Heart right ventricle (tissue), 16 donors: ENCODE data around the gene TAF8. TPM values are rescaled to one million over a fixed set of nuclear protein-coding genes. Genes with fewer than 3 reads are reported as not detected.

ENCODE experiments used
- ATAC-seq, 8 donors: fragments of 200-7000 bp; cut with Tn5 transposase; one replicate each; pipeline ENCODE4 v1.9.1; 2020; ENCODE audit warnings: mild to moderate bottlenecking in 8 of 8, moderate library complexity in 8 of 8, moderate number of reproducible peaks in 1 of 8
- DNase-seq, 2 donors: peaks; one replicate each; pipeline ENCODE4 v3.0.0-alpha.2; 2020
- H3K27ac ChIP-seq, 10 donors: fragments of 200-600 bp; sonication (generic) in 2 of 10; one replicate each; pipeline versions ENCODE4 v1.5.0 to v1.8.0; 2020 to 2022; ENCODE audit warnings: mild to moderate bottlenecking in 3 of 10
- H3K27me3 ChIP-seq, 7 donors: fragments of 200-600 bp; one replicate each; pipeline ENCODE4 v1.8.0; 2021 to 2022; ENCODE audit warnings: mild to moderate bottlenecking in 2 of 7
- H3K36me3 ChIP-seq, 9 donors: fragments of 200-600 bp; sonication (generic) in 1 of 9; one replicate each; pipeline versions ENCODE4 v1.5.0 to v1.8.0; 2020 to 2022; ENCODE audit warnings: mild to moderate bottlenecking in 2 of 9
- H3K4me1 ChIP-seq, 9 donors: fragments of 200-600 bp; sonication (generic) in 1 of 9; one replicate each; pipeline versions ENCODE4 v1.5.0 to v1.8.0; 2020 to 2022; ENCODE audit warnings: mild to moderate bottlenecking in 4 of 9
- H3K4me3 ChIP-seq, 10 donors: fragments of 200-600 bp; sonication (generic) in 2 of 10; one replicate each; pipeline versions ENCODE4 v1.5.0 to v1.8.0; 2020 to 2022; ENCODE audit warnings: mild to moderate bottlenecking in 7 of 10, moderate library complexity in 2 of 10
- H3K9me3 ChIP-seq, 11 donors: fragments of 200-600 bp in 10 of 11; sonication (generic) in 2 of 11; one replicate each; pipeline versions ENCODE4 v1.5.0 to v1.8.0; 2013 to 2022; ENCODE audit warnings: mild to moderate bottlenecking in 2 of 11, control low read depth in 1 of 11, moderate library complexity in 1 of 11
- WGBS, 2 donors: extraction: QIAGEN DNeasy Blood & Tissue Kit; methylation state at CpG; one replicate each; pipeline ENCODE4 v1.1.7; 2013; ENCODE audit warnings: inconsistent platforms in 1 of 2; 5-methylcytosine and 5-hydroxymethylcytosine counted together
- intact Hi-C, 10 donors: fragments of 100-400 bp; cut with DNase I; formaldehyde crosslinking; loops; one replicate each; pipeline versions ENCODE4 v1.11.1 to v1.14.2; 2022
- polyA plus RNA-seq, 2 donors: library from polyadenylated mRNA; stranded (reverse); fragments of 200-250 nt; gene quantifications; one replicate each; pipeline ENCODE4 v1.2.3, GENCODE V29; 2013
- total RNA-seq, 10 donors: library from RNA; stranded (reverse); fragmentation: NEBNext Ultra II Directional in 3 of 10; extraction: Animal tissue kit (Norgen Biotek cat#: 25700) in 3 of 10; gene quantifications; one replicate each; pipeline versions ENCODE4 v1.2.1 to v1.2.4, GENCODE V29; 2021 to 2023
- TF ChIP-seq, protein P1 (sequence below), 9 donors: fragments of 200-600 bp; sonication (generic) in 2 of 9; IDR thresholded peaks; one replicate each; pipeline versions ENCODE4 v1.5.0 to v1.8.0; 2021 to 2022; ENCODE audit warnings: antibody characterized with exemption in 9 of 9, mild to moderate bottlenecking in 5 of 9, moderate library complexity in 1 of 9
- donor health status: Arrhythmogenic right ventricular cardiomyopathy.
- donor health status: ischemic (EF 13 %, LVEDD 7.1; RV severe dilation, severe dysfunction).
- donor health status: healthy with polysubstance abuse.
- donor health status: DM: no; HTN: yes; CAD: no.
- donor health status: DM: no; HTN: no; CAD: no.
- donor health status: ischemic (EF 25% LVEDD 6.9; RV normal size, moderate dysfunction).
- donor health status: ischemic (EF 25% LVEDD 5.7; RV mildly dilated, moderate dysfunction).
- donor health status: healthy.
- donor health status: DM: yes; HTN: yes; CAD: no.
- donor health status: Ischemic cardiomyopathy.
- donor health status: ischemic (EF 35%, LVEDD 5.7; RV mildly dilated, moderate dysfunction).
- donor health status: nonischemic (EF 11% LVEDD 7.7; RV severe dilation, severe dysfunction).
- donor health status: DM: yes; HTN: yes; CAD: no.
- donor health status: PGD.
- donor health status: ischemic (EF 29% LVEDD 5.4; RV normal size, mild dysfunction).
- donor health status: nonischemic (EF 23%, LVEDD 6.1; RV moderate dilation, normal function).

Gene TAF8
- total and polyA plus RNA-seq, 12 donors = 15.2 to 38.1 (median 30.1) TPM

DNA sequence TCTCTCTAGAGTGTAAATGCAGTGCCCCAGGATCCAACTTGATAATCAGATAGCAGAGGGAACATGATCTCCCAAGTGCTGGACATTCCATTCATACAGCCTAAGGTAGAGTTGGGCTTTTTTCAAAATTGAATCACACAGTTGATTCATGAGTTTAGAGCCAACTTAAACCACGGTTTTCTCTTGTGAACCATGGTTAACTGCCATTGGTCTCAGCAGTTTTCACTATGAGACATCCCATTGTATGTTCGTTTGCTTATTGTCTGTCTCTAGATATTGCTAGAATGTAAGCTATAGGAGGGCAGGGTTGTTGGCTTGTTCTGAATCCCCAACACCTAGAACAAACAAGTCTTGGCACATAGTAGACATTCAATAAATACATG lies 37.2 kb upstream of the TAF8 start:
- TF ChIP-seq, protein P1, sequence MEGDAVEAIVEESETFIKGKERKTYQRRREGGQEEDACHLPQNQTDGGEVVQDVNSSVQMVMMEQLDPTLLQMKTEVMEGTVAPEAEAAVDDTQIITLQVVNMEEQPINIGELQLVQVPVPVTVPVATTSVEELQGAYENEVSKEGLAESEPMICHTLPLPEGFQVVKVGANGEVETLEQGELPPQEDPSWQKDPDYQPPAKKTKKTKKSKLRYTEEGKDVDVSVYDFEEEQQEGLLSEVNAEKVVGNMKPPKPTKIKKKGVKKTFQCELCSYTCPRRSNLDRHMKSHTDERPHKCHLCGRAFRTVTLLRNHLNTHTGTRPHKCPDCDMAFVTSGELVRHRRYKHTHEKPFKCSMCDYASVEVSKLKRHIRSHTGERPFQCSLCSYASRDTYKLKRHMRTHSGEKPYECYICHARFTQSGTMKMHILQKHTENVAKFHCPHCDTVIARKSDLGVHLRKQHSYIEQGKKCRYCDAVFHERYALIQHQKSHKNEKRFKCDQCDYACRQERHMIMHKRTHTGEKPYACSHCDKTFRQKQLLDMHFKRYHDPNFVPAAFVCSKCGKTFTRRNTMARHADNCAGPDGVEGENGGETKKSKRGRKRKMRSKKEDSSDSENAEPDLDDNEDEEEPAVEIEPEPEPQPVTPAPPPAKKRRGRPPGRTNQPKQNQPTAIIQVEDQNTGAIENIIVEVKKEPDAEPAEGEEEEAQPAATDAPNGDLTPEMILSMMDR (IDR thresholded peaks at IDR 0.05) = no peak
- intact Hi-C loops = no loop called here

DNA sequence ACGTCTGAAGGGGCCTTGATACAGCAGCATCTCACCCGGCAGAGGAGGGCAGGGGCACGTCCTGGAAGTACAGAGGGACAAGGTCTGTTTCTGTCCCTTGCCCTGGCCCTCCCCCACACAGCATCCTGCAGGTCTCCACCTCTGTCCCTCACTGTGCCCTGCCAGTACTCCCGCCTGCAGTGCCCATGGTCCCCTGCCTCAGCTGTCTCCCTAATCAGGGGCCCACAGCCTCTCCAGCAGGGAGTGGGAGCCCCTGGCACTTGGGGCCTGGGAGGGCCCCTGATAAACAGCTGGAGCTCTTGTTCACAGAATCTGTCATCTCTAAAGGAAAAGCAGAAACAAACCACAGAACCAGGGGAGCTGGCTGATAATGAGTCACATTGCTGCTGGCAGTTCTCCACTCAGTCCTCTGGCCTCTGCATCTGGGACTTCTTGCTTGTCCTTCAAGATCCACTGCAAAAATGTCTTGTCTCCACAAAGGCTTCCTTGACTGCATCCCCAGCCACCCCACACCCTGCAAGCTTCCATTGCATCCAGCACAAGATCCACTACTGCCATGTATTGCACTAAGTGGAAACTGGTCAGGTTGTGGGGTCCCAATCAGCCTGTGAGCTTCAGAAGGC lies 33.2 kb upstream of the TAF8 start:
- Histone ChIP-seq H3K4me1 (peaks cover 6 to 30% (median 17%) of the 10 kb centered on the region in 9 donors), H3K36me3 (peaks cover 0 to 5% (median 0%) of the 10 kb centered on the region in 9 donors), H3K27me3 (no peaks in the 10 kb centered on the region), H3K27ac (peak overlapping the region in 1 of 10 donors; percentile 1), H3K4me3 (no peak overlapping the region), H3K9me3 (no peaks in the 10 kb centered on the region)
- DNase-seq = no peak
- TF ChIP-seq, protein P1 (IDR thresholded peaks at IDR 0.05) = no peak
- WGBS, 2 donors = 39 to 53% methylated on average over 4 of the region's 4 CpGs
- intact Hi-C loops = no loop called here
- ATAC-seq = peak; percentile 17 to 71 (median 54)

More for the DNA sequence above, 37.2 kb upstream of the TAF8 start:
- Histone ChIP-seq H3K27me3 (no peaks in the 10 kb centered on the region), H3K27ac (no peak overlapping the region), H3K4me1 (peaks cover 5 to 46% (median 23%) of the 10 kb centered on the region in 9 donors), H3K9me3 (no peaks in the 10 kb centered on the region), H3K4me3 (no peak overlapping the region), H3K36me3 (peaks cover 0 to 4% (median 0%) of the 10 kb centered on the region in 9 donors)
- 88 to 92% methylated on average over 2 of the region's 2 CpGs for WGBS, 2 donors
- no peak for DNase-seq
- ATAC-seq = no peak

DNA sequence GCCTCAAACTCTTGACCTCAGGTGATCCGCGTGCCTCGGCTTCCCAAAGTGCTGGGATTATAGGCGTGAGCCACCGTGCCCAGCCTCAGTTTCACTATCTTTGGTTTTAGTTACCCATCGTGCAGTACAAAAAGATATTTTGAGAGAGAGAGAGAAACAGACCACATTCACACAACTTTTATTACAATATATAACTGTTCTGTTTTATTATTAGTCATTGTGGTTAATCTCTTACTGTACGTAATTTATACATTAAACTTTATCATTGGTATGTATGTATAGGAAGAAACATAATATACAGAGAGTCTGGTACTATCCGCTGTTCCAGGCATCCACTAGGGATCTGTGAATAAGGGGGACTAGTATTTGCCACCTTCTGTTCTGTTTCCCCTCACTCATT lies 29.4 kb upstream of the TAF8 start:
- TF ChIP-seq, protein P1 (IDR thresholded peaks at IDR 0.05) = no peak
- H3K4me1 ChIP-seq = peaks cover 6 to 58% (median 22%) of the 10 kb centered on the region in 9 donors
- H3K27me3 ChIP-seq = no peaks in the 10 kb centered on the region
- DNase-seq (no peak), ATAC-seq (no peak)
- H3K9me3 ChIP-seq = no peaks in the 10 kb centered on the region
- peak overlapping the region in 1 of 10 donors; percentile 10 for H3K27ac ChIP-seq
- intact Hi-C loops = no loop called here
- peaks cover 0 to 5% (median 0%) of the 10 kb centered on the region in 9 donors for H3K36me3 ChIP-seq
- 95 to 97% methylated on average over 8 of the region's 8 CpGs for WGBS, 2 donors
- no peak overlapping the region for H3K4me3 ChIP-seq

DNA sequence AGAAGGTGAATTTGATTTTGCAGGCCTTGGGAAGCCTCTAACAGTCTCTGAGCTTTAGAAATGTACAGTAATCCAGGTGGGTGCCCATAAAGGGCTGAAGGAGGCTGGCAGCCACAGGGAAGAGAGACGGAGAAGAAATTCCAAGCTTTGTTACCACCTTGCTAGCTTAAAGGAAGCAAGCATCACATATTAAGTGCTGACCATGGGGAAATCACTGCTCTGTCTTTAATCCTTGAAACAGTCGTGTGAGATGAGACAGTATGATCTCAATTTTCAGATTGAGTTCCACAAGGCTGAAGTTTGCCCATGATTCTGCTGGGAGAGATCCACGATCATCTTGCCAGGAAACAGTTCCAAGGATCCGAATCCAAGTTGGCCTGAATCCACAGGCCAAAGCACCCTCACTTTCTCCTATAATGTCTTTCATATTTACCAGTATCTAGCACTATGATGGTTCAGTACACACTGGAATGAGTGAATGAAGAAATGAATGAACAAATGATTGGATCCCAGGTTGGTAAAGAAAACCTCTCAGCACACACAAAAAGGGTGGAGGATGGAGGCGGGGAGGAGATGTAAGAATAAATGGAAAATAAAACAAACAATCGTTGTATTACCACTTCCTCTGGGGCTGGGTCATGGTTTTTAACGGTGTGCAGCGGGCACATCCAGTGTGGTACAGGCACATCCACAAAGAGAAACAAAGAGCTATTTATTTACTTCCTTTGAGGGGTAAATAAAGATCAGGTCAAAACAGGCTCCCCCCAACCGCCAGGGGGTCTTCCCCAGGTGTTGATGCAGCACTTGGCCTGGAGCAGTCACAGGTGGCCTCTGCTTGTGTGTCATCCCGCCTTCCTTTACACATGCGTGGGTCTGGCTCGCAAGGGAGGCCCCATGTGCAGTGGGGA lies 28.2 kb upstream of the TAF8 start:
- Histone ChIP-seq H3K4me1 (peaks cover 3 to 62% (median 16%) of the 10 kb centered on the region in 9 donors), H3K27ac (peak overlapping the region in 4 of 10 donors; percentile 8 to 70 (median 38))
- peak in 2 of 8 donors; percentile 16 to 18 for ATAC-seq

More for the DNA sequence above, 28.2 kb upstream of the TAF8 start:
- Histone ChIP-seq H3K27me3 (no peaks in the 10 kb centered on the region), H3K9me3 (no peaks in the 10 kb centered on the region), H3K36me3 (peaks cover 0 to 5% (median 0%) of the 10 kb centered on the region in 9 donors), H3K4me3 (no peak overlapping the region)
- intact Hi-C loops = no loop called here
- 59 to 69% methylated on average over 12 of the region's 12 CpGs for WGBS, 2 donors
- DNase-seq = no peak
- TF ChIP-seq, protein P1 (IDR thresholded peaks at IDR 0.05) = no peak
